Activated naive CD4-positive, alpha-beta T cell treated with anti-CD3 and anti-CD28 coated beads, Interleukin-2, amount 50 U/mL, for 72 hours (primary cell): Measurements from ENCODE around the gene LEFTY2. TPM values are rescaled to one million over a fixed set of nuclear protein-coding genes. Genes with fewer than 3 reads are reported as not detected.
"Not testable (repeated sequence)": the region's sequence is repeated elsewhere in the genome, so short reads cannot be mapped to it uniquely, and the experiment has no call there.

ENCODE experiments used
- ATAC-seq, 2 donors: fragments of 150-1000 bp; cut with Tn5 transposase; 2 replicates each; pipeline ENCODE4 v1.10.0; 2021; ENCODE audit warnings: mild to moderate bottlenecking in 2 of 2, moderate library complexity in 2 of 2
- DNase-seq, 2 donors: peaks; one replicate each; pipeline ENCODE4 v3.0.0; 2021 to 2022; ENCODE audit warnings: low spot score in 2 of 2
- H3K27ac Mint-ChIP-seq, 2 donors: one replicate each; pipeline ENCODE4 v1.8.0; 2022; ENCODE audit warnings: mild to moderate bottlenecking in 2 of 2, mixed read lengths in 2 of 2
- H3K36me3 Mint-ChIP-seq, 2 donors: one replicate each; pipeline ENCODE4 v1.8.0; 2022; ENCODE audit warnings: mixed read lengths in 2 of 2
- H3K9me3 Mint-ChIP-seq, 2 donors: one replicate each; pipeline ENCODE4 v1.8.0; 2022; ENCODE audit warnings: mixed read lengths in 2 of 2
- total RNA-seq, 2 donors: library from RNA; stranded (reverse); gene quantifications; one replicate each; pipeline ENCODE4 v1.2.3, GENCODE V29; 2022

The LEFTY2 gene
- total RNA-seq, result not detected

GRCh38 chr1:225941187-225941941 is at the start of gene LEFTY2:
Gene LEFTY2, minus strand, starts transcription at chr1:225941220. Its CDS starts 80 bp downstream, at chr1:225941140.
- Mint-ChIP-seq H3K36me3 (no peaks in the 10 kb centered on the region), H3K27ac (no peak within 1 kb of the TSS), H3K9me3 (no peaks in the 10 kb centered on the region)
- ATAC-seq (no peak), DNase-seq (no peak)

- ATAC-seq (no peak), DNase-seq (no peak)
- no peak overlapping the region for H3K27ac Mint-ChIP-seq
- no peaks in the 10 kb centered on the region for H3K9me3 Mint-ChIP-seq
- H3K36me3 Mint-ChIP-seq, result peaks cover 10 to 12% of the 10 kb centered on the region in 2 donors
Measured at GRCh38 chr1:225987491-225988316, 46.7 kb upstream of the LEFTY2 start.

- ATAC-seq, result no peak
- H3K9me3 Mint-ChIP-seq, result peaks cover 0 to 8% of the 10 kb centered on the region in 2 donors
- H3K36me3 Mint-ChIP-seq, result peaks cover 21 to 34% of the 10 kb centered on the region in 2 donors
- no peak overlapping the region for H3K27ac Mint-ChIP-seq
- no peak for DNase-seq
Measured at GRCh38 chr1:225981714-225982113, 40.7 kb upstream of the LEFTY2 start.

- Mint-ChIP-seq H3K9me3 (peaks cover 0 to 8% of the 10 kb centered on the region in 2 donors), H3K27ac (no peak overlapping the region), H3K36me3 (peaks cover 14 to 34% of the 10 kb centered on the region in 2 donors)
- ATAC-seq (no peak), DNase-seq (no peak)
Measured at GRCh38 chr1:225980005-225980836, 39.2 kb upstream of the LEFTY2 start.

GRCh38 chr1:225979421-225979820 is 38.4 kb upstream of the LEFTY2 start:
- no peak for ATAC-seq
- Mint-ChIP-seq H3K9me3 (peaks cover 0 to 8% of the 10 kb centered on the region in 2 donors), H3K27ac (no peak overlapping the region), H3K36me3 (peaks cover 14 to 34% of the 10 kb centered on the region in 2 donors)
- DNase-seq, result no peak

- Mint-ChIP-seq H3K36me3 (peaks cover 9 to 25% of the 10 kb centered on the region in 2 donors), H3K9me3 (peaks cover 0 to 8% of the 10 kb centered on the region in 2 donors), H3K27ac (peak overlapping the region in 1 of 2 donors; percentile 67)
- ATAC-seq (peak in 1 of 2 donors; percentile 58), DNase-seq (peak in 1 of 2 donors; percentile 45)
Measured at GRCh38 chr1:225977937-225978748, 37.1 kb upstream of the LEFTY2 start.

GRCh38 chr1:225975146-225975545 is 34.1 kb upstream of the LEFTY2 start:
- ATAC-seq, DNase-seq, H3K36me3 Mint-ChIP-seq, H3K9me3 Mint-ChIP-seq: not testable (repeated sequence)
- H3K27ac Mint-ChIP-seq, result peak overlapping the region in 1 of 2 donors; percentile 41

- Mint-ChIP-seq H3K27ac (no peak overlapping the region), H3K36me3 (peaks cover 0 to 2% of the 10 kb centered on the region in 2 donors)
- DNase-seq, result no peak
Measured at GRCh38 chr1:225974454-225974853, 33.4 kb upstream of the LEFTY2 start.

GRCh38 chr1:225973158-225973557 is 32.1 kb upstream of the LEFTY2 start:
- no peak for DNase-seq
- no peaks in the 10 kb centered on the region for H3K36me3 Mint-ChIP-seq
- peak overlapping the region in 1 of 2 donors; percentile 22 for H3K27ac Mint-ChIP-seq
- ATAC-seq, result no peak
- no peaks in the 10 kb centered on the region for H3K9me3 Mint-ChIP-seq

More at GRCh38 chr1:225974454-225974853, 33.4 kb upstream of the LEFTY2 start:
- H3K9me3 Mint-ChIP-seq, result no peaks in the 10 kb centered on the region
- no peak for ATAC-seq

- Mint-ChIP-seq H3K36me3 (no peaks in the 10 kb centered on the region), H3K27ac (peak overlapping the region in 1 of 2 donors; percentile 42), H3K9me3 (no peaks in the 10 kb centered on the region)
- DNase-seq (no peak), ATAC-seq (no peak)
Measured at GRCh38 chr1:225972344-225973152, 31.5 kb upstream of the LEFTY2 start.

- ATAC-seq, DNase-seq, H3K9me3 Mint-ChIP-seq, H3K36me3 Mint-ChIP-seq, H3K27ac Mint-ChIP-seq: not testable (repeated sequence)
Measured at GRCh38 chr1:225970592-225971157, 29.7 kb upstream of the LEFTY2 start.

GRCh38 chr1:225969751-225970150 is 28.7 kb upstream of the LEFTY2 start:
- not testable (repeated sequence) for ATAC-seq, DNase-seq, H3K27ac Mint-ChIP-seq, H3K9me3 Mint-ChIP-seq, H3K36me3 Mint-ChIP-seq

- Mint-ChIP-seq H3K27ac (peak overlapping the region in 1 of 2 donors; percentile 8), H3K9me3 (no peaks in the 10 kb centered on the region), H3K36me3 (no peaks in the 10 kb centered on the region)
- no peak for ATAC-seq
- peak in 1 of 2 donors; percentile 18 for DNase-seq
Measured at GRCh38 chr1:225965231-225965630, 24.2 kb upstream of the LEFTY2 start.

GRCh38 chr1:225963735-225964530 is 22.9 kb upstream of the LEFTY2 start:
- ATAC-seq, result no peak
- Mint-ChIP-seq H3K36me3 (no peaks in the 10 kb centered on the region), H3K27ac (no peak overlapping the region), H3K9me3 (no peaks in the 10 kb centered on the region)
- peak in 1 of 2 donors; percentile 49 for DNase-seq
